ENCODE measurements around the gene UBIAD1. TPM values are rescaled to one million over a fixed set of nuclear protein-coding genes. Genes with fewer than 3 reads are reported as not detected.
A peak's percentile ranks its signal among the peaks of the same experiment; 100 is the strongest.

UBIAD1 gene
- total and polyA plus RNA-seq, 2 donors (not counting 3 experiments of a cell fraction or from before 2014, with no cell fraction given), result 12.7 to 17.8 TPM

- ChIA-PET POLR2A (interaction anchor here (0.5 kb wide), 1 partner anchor 573 kb away, joined by 4 read pairs; no protein-coding TSS in a partner anchor), CTCF (interaction anchor here (1.8 kb wide), 2 partner anchors 8 to 236 kb away, joined by 8 to 14 read pairs; no protein-coding TSS in a partner anchor)
- no peak for FAIRE-seq
- peaks cover 17% of the 10 kb centered on the region for H3K79me2 ChIP-seq (ENCODE audit: control insufficient read depth, insufficient read depth, low read length)
- H3K9ac ChIP-seq (replicated peaks; ENCODE audit: extremely low read depth, insufficient read depth, low read length), result peak overlapping the region; percentile 97
- peak overlapping the region; percentile 95 for H2AFZ ChIP-seq (ENCODE audit: low read depth, low read length)
- no peaks in the 10 kb centered on the region for H3K36me3 ChIP-seq (ENCODE audit: control insufficient read depth in 2 of 2, extremely low read depth in 1 of 2, insufficient read depth in 2 of 2, low read length in 2 of 2)
- H3K4me3 ChIP-seq (replicated peaks in 1 of 3; ENCODE audit: insufficient read depth in 1 of 3, low read depth in 1 of 3, low read length in 3 of 3), result peak overlapping the region; percentile 52 to 77 (median 66)
- H3K27me3 ChIP-seq (ENCODE audit: control insufficient read depth in 2 of 2, insufficient read depth in 2 of 2, low read length in 2 of 2), result no peaks in the 10 kb centered on the region
- H3K27ac ChIP-seq (ENCODE audit: insufficient read depth, low read depth, low read length), result peak overlapping the region; percentile 93
- H3K4me1 ChIP-seq (ENCODE audit: control insufficient read depth, extremely low read depth, insufficient read depth, low read length), result peaks cover 13% of the 10 kb centered on the region
- intact Hi-C loops (cut with micrococcal nuclease) (loop anchor here (1.0 to 10.0 kb wide), 3 partner anchors 11 to 531 kb away; partner anchors contain the start of genes AGTRAP, CLCN6, MTHFR and MTOR), dilution Hi-C loops (cut with MboI; ENCODE audit: extremely low pct_ligation_motif_present, low sequenced_read_pairs) (no loop called here)
- TF ChIP-seq JUN (IDR thresholded peaks at IDR 0.05; ENCODE audit: borderline replicate concordance, insufficient read depth, insufficient read length, low read depth) (no peak), EZH2 (IDR thresholded peaks at IDR 0.05; ENCODE audit: borderline replicate concordance, low read depth, low read length, severe bottlenecking) (no peak), POLR2AphosphoS5 (IDR thresholded peaks at IDR 0.05; ENCODE audit: insufficient read depth, low read depth, low read length) (no peak), FOS (IDR thresholded peaks at IDR 0.05; ENCODE audit: borderline replicate concordance, insufficient read depth, low read length) (no peak), POLR2A (IDR thresholded peaks at IDR 0.05; ENCODE audit: low read depth, low read length) (no peak), GATA2 (IDR thresholded peaks at IDR 0.05; ENCODE audit: insufficient read depth, insufficient read length, low read depth, low read length) (no peak), MYC (IDR thresholded peaks at IDR 0.05; ENCODE audit: low read depth, low read length) (no peak)
- TF ChIP-seq, protein P1, sequence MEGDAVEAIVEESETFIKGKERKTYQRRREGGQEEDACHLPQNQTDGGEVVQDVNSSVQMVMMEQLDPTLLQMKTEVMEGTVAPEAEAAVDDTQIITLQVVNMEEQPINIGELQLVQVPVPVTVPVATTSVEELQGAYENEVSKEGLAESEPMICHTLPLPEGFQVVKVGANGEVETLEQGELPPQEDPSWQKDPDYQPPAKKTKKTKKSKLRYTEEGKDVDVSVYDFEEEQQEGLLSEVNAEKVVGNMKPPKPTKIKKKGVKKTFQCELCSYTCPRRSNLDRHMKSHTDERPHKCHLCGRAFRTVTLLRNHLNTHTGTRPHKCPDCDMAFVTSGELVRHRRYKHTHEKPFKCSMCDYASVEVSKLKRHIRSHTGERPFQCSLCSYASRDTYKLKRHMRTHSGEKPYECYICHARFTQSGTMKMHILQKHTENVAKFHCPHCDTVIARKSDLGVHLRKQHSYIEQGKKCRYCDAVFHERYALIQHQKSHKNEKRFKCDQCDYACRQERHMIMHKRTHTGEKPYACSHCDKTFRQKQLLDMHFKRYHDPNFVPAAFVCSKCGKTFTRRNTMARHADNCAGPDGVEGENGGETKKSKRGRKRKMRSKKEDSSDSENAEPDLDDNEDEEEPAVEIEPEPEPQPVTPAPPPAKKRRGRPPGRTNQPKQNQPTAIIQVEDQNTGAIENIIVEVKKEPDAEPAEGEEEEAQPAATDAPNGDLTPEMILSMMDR (IDR thresholded peaks at IDR 0.05; ENCODE audit: extremely low read depth in 1 of 2, insufficient read depth in 1 of 2, low read depth in 1 of 2, low read length in 2 of 2), result no peak
- TF ChIP-seq, protein P2, sequence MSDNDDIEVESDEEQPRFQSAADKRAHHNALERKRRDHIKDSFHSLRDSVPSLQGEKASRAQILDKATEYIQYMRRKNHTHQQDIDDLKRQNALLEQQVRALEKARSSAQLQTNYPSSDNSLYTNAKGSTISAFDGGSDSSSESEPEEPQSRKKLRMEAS (IDR thresholded peaks at IDR 0.05; ENCODE audit: insufficient read depth, insufficient read length), result no peak
- H3K9me3 ChIP-seq (replicated peaks; ENCODE audit: control insufficient read depth, insufficient read depth, low read length), result no peaks in the 10 kb centered on the region
- H3K9me1 ChIP-seq (replicated peaks; ENCODE audit: control insufficient read depth, extremely low read depth, insufficient read depth, low read length), result no peaks in the 10 kb centered on the region
- no peak for DNase-seq (ENCODE audit: low read depth, low spot score)
- TSS peak; percentile 65 for BruUV-seq (replicated peaks)
- peak overlapping the region; percentile 92 for H3K4me2 ChIP-seq (ENCODE audit: insufficient read depth, low read length)
- H4K20me1 ChIP-seq (replicated peaks; ENCODE audit: control insufficient read depth, extremely low read depth, insufficient read depth, low read length), result no peaks in the 10 kb centered on the region
Observed at GRCh38 chr1:11273595-11274234, 717 bp downstream of the UBIAD1 start.
